Measurements from ENCODE around the gene PAXX. TPM values are rescaled to one million over a fixed set of nuclear protein-coding genes. Genes with fewer than 3 reads are reported as not detected.

PAXX gene
- total and polyA plus RNA-seq, 8 donors: 11.9 to 206 (median 92.0) TPM

DNA sequence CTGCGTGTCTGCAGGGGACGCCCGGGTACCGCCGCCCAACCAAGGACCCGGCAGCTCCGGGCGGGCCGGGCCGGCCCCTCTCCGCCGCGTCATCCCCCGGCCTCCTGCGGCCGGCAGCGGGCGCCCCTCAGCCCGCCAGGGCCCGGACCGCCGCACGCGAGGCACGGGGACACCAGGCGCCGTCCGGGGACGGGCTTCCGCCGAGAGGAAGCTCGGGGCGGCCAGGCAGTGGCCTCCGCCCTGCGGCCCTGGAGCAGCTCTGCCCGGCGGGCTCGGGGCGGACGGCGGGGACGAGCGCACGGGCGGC is 48.1 kb upstream of the PAXX start:
- intact Hi-C loops (cut with DNase I; ENCODE audit: low total_unique reads): loop anchor here (10.0 kb wide), 1 partner anchor 89 kb away; the partner anchor contains the start of gene MAMDC4
- peaks cover 31 to 53% (median 51%) of the 10 kb centered on the region in 4 donors for H3K4me1 ChIP-seq
- peak overlapping the region; percentile 80 to 96 (median 87) for H3K27ac ChIP-seq
- TF ChIP-seq, protein P1, sequence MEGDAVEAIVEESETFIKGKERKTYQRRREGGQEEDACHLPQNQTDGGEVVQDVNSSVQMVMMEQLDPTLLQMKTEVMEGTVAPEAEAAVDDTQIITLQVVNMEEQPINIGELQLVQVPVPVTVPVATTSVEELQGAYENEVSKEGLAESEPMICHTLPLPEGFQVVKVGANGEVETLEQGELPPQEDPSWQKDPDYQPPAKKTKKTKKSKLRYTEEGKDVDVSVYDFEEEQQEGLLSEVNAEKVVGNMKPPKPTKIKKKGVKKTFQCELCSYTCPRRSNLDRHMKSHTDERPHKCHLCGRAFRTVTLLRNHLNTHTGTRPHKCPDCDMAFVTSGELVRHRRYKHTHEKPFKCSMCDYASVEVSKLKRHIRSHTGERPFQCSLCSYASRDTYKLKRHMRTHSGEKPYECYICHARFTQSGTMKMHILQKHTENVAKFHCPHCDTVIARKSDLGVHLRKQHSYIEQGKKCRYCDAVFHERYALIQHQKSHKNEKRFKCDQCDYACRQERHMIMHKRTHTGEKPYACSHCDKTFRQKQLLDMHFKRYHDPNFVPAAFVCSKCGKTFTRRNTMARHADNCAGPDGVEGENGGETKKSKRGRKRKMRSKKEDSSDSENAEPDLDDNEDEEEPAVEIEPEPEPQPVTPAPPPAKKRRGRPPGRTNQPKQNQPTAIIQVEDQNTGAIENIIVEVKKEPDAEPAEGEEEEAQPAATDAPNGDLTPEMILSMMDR (IDR thresholded peaks at IDR 0.05): no peak
- no peak for TF ChIP-seq EP300 (IDR thresholded peaks at IDR 0.05)
- TF ChIP-seq POLR2AphosphoS5 (IDR thresholded peaks at IDR 0.05): no peak
- TF ChIP-seq POLR2A (IDR thresholded peaks at IDR 0.05): no peak
- H3K4me3 ChIP-seq: peak overlapping the region; percentile 84 to 99 (median 91)
- H3K27me3 ChIP-seq: no peaks in the 10 kb centered on the region
- peak in 1 of 2 donors; percentile 49 for DNase-seq
- 0 to 1% (median 0%) methylated on average over 14 to 45 of the region's 45 CpGs; no CpG with 5 or more reads in 1 of the 5 donors for WGBS, 5 donors
- peaks cover 35 to 41% (median 41%) of the 10 kb centered on the region in 4 donors for H3K36me3 ChIP-seq
- H3K9me3 ChIP-seq: no peaks in the 10 kb centered on the region

DNA sequence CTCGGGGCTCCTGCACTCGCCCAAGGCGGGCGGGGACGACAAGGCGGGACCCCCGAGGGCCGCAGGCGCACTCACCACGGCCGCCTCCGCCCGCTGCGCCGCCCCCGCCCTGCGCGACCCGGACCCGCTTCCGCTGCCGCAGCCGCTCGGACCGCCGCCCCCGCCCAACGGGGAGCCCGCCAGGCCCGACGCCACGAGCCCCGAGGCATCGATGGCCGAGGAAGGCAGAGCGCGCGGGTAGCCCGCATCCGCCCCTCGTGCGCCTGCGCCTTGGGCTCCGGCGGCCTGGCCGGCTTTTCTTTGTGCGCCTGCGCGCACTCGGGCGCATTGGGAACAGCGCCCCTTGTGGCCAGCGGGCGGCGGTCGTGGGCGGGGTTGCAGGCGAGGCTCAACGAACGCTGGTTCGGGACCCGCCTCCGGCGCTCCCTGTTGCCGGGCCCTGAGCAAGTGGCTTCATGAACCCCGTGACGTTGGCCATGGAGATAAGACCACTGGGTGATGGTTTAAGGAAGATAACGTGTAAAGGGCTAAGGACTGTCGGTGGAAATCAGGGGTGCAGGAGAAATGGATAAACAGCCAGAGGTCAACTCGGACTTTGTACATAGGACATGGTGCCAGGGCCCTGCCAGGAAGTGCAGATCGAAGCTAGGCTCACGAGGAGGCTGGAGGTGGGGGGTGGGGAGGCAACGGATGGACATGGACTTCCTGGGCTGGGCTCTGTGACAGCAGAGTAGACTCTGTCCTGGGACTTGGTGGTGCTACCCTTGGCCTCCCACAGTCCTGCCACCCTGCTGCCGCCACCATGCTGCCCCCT is 47.5 kb upstream of the PAXX start, which contains the start of the genes C8G and FBXW5:
Gene C8G, plus strand, starts transcription at position 725 of the 814 bp plus-strand sequence. Its CDS starts 78 bp downstream, at position 803.
Gene FBXW5, minus strand, starts transcription at position 220 of the 814 bp plus-strand sequence. CDS start 655 bp downstream, outside the sequence.
- Histone ChIP-seq H3K9me3 (no peaks in the 10 kb centered on the region), H3K36me3 (peaks cover 33 to 35% (median 35%) of the 10 kb centered on the region in 4 donors), H3K27ac (peak within 1 kb of the TSS; percentile 80 to 96 (median 87)), H3K27me3 (no peaks in the 10 kb centered on the region), H3K4me3 (peak within 1 kb of the TSS; percentile 84 to 99 (median 91)), H3K4me1 (peaks cover 35 to 58% (median 56%) of the 10 kb centered on the region in 4 donors)
- DNase-seq: peak; percentile 95 to 98
- TF ChIP-seq, protein P1 (IDR thresholded peaks at IDR 0.05): peak in 6 of 7 experiments; percentile 86 to 100 (median 96)
- TF ChIP-seq POLR2AphosphoS5 (IDR thresholded peaks at IDR 0.05) (peak; percentile 68 to 87 (median 78)), POLR2A (IDR thresholded peaks at IDR 0.05) (no peak), EP300 (IDR thresholded peaks at IDR 0.05) (no peak)
- intact Hi-C loops (cut with DNase I; ENCODE audit: low total_unique reads): loop anchor here (10.0 kb wide), 1 partner anchor 90 kb away; the partner anchor contains the start of gene MAMDC4
- 3 to 19% (median 5%) methylated on average over 15 to 72 of the region's 74 CpGs for WGBS, 5 donors

DNA sequence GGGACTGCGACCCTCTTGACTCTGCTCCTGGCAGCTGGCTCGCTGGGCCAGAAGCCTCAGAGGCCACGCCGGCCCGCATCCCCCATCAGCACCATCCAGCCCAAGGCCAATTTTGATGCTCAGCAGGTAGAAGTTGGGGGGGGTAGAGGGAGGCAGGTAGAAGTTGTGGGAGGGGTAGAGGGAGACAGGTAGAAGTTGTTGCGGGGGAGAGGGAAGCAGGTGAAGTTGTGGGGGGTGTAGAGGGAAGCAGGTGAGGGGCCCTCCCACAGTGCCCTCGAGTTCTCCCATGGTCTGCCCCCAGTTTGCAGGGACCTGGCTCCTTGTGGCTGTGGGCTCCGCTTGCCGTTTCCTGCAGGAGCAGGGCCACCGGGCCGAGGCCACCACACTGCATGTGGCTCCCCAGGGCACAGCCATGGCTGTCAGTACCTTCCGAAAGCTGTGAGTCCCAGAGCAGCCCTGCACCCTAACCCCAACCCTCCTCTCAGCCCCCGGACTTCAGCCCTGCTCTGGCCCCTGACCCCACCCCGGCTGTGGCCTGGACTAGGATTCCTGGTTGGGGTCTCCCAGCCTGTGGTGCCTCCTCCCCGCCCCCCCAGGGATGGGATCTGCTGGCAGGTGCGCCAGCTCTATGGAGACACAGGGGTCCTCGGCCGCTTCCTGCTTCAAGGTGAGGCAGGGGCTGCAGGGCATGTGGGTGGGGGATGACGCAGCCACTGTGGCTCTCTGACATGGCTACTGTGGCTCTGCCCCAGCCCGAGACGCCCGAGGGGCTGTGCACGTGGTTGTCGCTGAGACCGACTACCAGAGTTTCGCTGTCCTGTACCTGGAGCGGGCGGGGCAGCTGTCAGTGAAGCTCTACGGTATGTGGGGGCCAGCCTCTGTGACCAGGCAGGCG is 46.6 kb upstream of the PAXX start:
- Histone ChIP-seq H3K9me3 (no peaks in the 10 kb centered on the region), H3K4me1 (peaks cover 39 to 66% (median 63%) of the 10 kb centered on the region in 4 donors), H3K4me3 (peak overlapping the region in 1 of 4 donors; percentile 99), H3K36me3 (peaks cover 24 to 27% (median 27%) of the 10 kb centered on the region in 4 donors), H3K27ac (no peak overlapping the region), H3K27me3 (no peaks in the 10 kb centered on the region)
- DNase-seq: peak in 1 of 2 donors; percentile 35
- TF ChIP-seq POLR2A (IDR thresholded peaks at IDR 0.05) (no peak), EP300 (IDR thresholded peaks at IDR 0.05) (no peak), POLR2AphosphoS5 (IDR thresholded peaks at IDR 0.05) (no peak)
- TF ChIP-seq, protein P1 (IDR thresholded peaks at IDR 0.05): no peak
- WGBS, 5 donors: 81 to 87% (median 83%) methylated on average over 14 to 30 of the region's 30 CpGs
- intact Hi-C loops (cut with DNase I; ENCODE audit: low total_unique reads): loop anchor here (10.0 kb wide), 1 partner anchor 91 kb away; the partner anchor contains the start of gene MAMDC4

Measured in stomach (tissue), 9 donors.